Epithelial cell of prostate (primary cell): Measurements from ENCODE around the gene FOXO6.

ENCODE experiments used
- DNase-seq: peaks from one replicate; pipeline ENCODE4 v3.0.0-alpha.2; 2011; ENCODE audit warnings: low read depth, low spot score
- H3K27ac ChIP-seq: fragments of 450-650 bp; 2 replicates; pipeline ENCODE4 v1.5.1; 2017; ENCODE audit warnings: mild to moderate bottlenecking

The FOXO6 gene

DNA sequence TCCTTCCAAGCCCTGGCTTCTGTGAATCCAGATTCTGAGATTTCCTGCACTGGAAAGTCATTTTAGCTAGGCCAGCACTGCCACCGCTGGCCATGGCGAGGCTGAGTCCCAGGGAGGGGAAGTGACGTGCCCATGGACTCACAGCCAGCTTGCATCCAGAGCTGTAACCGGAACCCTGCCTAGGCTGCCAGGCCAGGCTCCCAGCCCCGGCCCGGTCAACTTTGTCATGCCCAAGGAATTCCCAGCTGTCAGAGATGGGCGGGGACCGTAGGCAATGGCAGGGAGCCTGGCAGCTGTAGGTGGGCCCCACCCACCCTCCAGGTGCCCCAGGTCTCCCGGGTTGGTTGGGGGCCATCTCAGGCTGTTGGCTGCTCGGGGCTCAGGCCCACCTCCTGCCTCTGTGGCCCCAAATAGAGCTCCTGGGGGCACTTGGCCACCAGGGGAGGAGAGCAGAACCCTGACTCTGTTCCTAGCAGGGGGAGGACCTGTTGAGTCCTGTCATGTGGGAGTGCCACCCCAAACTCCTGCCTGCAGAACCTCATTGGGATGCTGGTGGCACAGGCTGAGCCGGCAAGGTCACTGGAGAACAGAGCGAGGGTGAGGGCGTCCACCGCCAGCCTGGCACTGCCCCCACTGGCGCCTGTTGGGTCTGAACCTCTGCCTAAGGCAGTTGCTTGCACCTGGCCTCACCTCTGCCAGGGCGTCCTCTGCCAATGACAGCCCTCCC, 57.8 kb downstream of the FOXO6 start:
- peak overlapping the region; percentile 87 for H3K27ac ChIP-seq
- peak; percentile 89 for DNase-seq

- peak; percentile 75 for DNase-seq
- peak overlapping the region; percentile 87 for H3K27ac ChIP-seq
Observed at GRCh38 chr1:41419584-41420295, 58.5 kb downstream of the FOXO6 start.

DNA sequence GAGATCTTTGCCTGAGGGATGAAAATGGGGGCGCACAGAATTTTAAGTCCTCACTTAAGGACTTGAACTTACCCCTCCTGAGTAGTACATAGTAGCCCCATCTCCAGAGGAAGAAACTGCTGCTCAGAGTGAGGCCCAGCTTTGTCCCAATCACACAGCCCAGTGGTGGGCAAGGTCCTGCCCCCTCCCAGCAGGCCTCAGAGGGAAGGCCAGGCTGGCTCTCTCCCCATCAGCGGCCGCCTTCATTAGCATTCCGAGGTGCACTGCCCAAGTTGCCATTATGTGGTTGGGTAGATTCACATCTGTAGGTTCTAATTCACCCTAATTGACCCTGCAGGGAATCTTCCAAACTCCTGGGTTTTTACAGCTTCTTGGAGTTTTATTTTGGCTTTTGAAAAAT, 59.1 kb downstream of the FOXO6 start:
- H3K27ac ChIP-seq: peak overlapping the region; percentile 87
- DNase-seq: no peak

DNA sequence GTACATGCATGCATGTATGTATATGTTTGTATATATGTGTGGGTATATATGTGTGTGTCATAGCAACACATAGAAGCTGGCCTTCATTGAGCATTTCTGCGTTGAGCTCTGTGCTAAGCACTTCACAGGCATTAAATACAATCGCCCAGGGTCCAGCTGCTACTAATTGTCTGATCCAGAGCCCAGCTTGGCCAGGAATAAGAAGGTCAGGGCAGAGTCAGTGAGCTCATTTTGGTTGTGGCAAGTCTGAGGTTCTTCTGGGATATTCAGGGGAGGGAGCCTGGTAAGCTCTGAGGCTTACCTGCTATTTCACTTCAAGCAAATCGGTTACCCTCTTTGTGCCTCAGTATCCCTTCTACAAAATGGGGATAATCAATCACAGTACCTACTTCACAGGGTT, 59.6 kb downstream of the FOXO6 start:
- DNase-seq: no peak
- H3K27ac ChIP-seq: no peak overlapping the region

- no peak for DNase-seq
- no peak overlapping the region for H3K27ac ChIP-seq
Observed at GRCh38 chr1:41422306-41422705, 61.1 kb downstream of the FOXO6 start.

DNA sequence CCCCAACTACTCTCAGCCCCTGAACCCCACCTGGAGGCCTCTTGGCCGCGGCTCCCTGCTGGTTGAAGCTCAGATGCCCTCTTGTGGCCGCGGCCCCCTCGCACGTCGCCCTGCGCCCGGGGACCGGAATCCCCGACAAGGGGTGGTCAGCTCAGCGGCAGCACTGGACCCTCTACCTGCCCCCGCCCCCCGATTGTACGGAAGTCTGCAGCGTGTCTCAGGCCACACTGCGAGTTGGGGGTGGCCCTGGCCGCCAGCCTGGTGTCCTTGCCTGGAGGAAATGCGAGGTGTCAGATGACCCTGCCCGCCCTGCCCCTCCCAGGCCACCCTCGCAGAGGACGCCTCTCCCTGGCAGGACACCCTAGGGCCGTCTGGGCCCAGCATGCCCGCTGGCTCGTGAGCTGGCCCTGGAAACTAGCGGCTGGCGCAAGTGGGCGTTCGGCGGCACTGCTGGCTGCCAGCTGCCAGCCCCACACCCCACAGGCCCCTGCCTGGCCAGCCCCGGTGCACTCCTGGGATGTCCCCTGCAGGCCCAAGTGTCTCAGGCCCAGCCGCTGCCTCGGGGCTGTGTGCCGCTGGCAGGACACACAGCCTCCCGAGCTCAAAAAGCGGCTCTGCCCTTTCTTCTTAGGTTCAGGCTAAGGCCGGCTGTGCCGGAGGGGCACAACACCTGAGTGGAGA, 62.4 kb downstream of the FOXO6 start:
- no peak overlapping the region for H3K27ac ChIP-seq
- no peak for DNase-seq

- DNase-seq: no peak
- H3K27ac ChIP-seq: no peak overlapping the region
Observed at GRCh38 chr1:41424581-41425118, 63.4 kb downstream of the FOXO6 start.

GRCh38 chr1:41425369-41425768, 64.1 kb downstream of the FOXO6 start:
- no peak overlapping the region for H3K27ac ChIP-seq
- no peak for DNase-seq

DNA sequence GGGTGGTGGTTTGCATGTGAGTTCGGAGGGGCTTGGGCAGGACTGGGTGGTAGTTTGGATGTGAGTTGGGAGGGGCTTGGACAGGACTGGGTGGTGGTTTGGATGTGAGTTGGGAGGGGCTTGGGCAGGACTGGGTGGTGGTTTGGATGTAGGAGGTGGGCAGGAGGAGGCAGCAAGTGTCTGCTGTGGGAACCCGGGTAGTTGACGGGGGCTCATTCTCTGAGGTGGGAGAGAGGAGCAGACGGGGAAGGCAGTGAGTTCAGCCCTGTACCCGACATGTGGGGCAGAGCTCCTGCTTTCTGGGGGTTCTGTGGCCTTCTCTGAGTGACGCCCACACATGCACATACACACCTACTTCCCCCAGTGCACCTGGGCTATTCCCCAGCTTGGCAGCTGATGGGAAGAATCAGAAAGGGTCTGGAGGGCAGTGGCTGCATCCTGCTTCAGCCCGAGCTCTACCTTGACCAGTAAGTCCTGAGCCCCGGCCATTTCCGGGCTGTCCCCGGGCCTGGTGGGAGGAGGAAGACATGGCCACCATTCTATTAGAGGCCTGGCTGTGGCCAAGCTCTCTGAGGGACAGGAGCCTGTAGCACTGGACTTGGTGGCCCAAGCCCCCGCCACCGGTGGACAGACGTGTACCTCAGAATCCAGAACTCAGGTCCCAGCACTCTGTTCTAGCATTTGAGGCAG, 65.1 kb downstream of the FOXO6 start:
- H3K27ac ChIP-seq: no peak overlapping the region
- no peak for DNase-seq

- DNase-seq: no peak
Observed at GRCh38 chr1:41427122-41427913, 66.1 kb downstream of the FOXO6 start.

GRCh38 chr1:41427916-41428737, 66.9 kb downstream of the FOXO6 start:
- DNase-seq: no peak
- H3K27ac ChIP-seq: no peak overlapping the region

More at GRCh38 chr1:41427122-41427913, 66.1 kb downstream of the FOXO6 start:
- no peak overlapping the region for H3K27ac ChIP-seq

GRCh38 chr1:41428738-41429640, 67.8 kb downstream of the FOXO6 start:
- no peak for DNase-seq
- H3K27ac ChIP-seq: no peak overlapping the region

DNA sequence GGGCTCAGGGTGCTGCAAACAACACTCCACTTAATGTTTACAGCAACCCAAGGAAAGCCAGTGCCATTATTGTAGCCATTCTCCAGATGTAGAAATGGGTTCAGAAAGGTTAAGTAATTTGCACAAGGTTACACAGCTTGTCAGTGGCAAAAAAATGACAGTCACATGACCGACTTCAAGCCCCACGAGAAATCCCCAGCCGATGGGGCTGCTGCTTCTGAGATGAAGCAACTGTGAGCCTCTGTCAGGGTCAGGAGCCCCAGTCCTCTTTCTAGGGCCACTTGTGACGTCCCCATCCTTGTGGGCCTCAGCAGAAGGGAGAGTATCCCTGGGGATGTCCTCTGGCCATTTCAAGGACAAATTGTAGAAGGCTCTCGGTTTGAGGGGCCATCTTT, 68.4 kb downstream of the FOXO6 start:
- no peak overlapping the region for H3K27ac ChIP-seq

GRCh38 chr1:41430069-41430468, 68.8 kb downstream of the FOXO6 start:
- no peak overlapping the region for H3K27ac ChIP-seq
- no peak for DNase-seq

More for the DNA sequence above, 68.4 kb downstream of the FOXO6 start:
- no peak for DNase-seq

- no peak for DNase-seq
- H3K27ac ChIP-seq: no peak overlapping the region
Observed at GRCh38 chr1:41430582-41430981, 69.3 kb downstream of the FOXO6 start.

GRCh38 chr1:41431490-41432350, 70.5 kb downstream of the FOXO6 start:
- no peak for DNase-seq
- H3K27ac ChIP-seq: no peak overlapping the region
